HG03442 (cell line): ENCODE results near the gene MAP3K5.
"Not testable (repeated sequence)": the region's sequence is repeated elsewhere in the genome, so short reads cannot be mapped to it uniquely, and the experiment has no call there.

Experiments used
- ATAC-seq: cut with Tn5 transposase; IDR thresholded peaks from one replicate; pipeline ENCODE4 v1.9.1; 2021; ENCODE audit warnings: mild to moderate bottlenecking, moderate library complexity; ENCODE audit not compliant: unreplicated experiment

MAP3K5 gene

GRCh38 chr6:136612666-136613389, 179.4 kb downstream of the MAP3K5 start:
- no peak for ATAC-seq

- ATAC-seq = no peak
Observed at GRCh38 chr6:136611746-136612145, 180.5 kb downstream of the MAP3K5 start.

- ATAC-seq = no peak
Observed at GRCh38 chr6:136611133-136611532, 181.1 kb downstream of the MAP3K5 start.

- no peak for ATAC-seq
Observed at GRCh38 chr6:136609873-136610706, 182.2 kb downstream of the MAP3K5 start.

- ATAC-seq = no peak
Observed at GRCh38 chr6:136608991-136609390, 183.3 kb downstream of the MAP3K5 start.

GRCh38 chr6:136607932-136608772, 184.1 kb downstream of the MAP3K5 start:
- peak; percentile 93 for ATAC-seq

- no peak for ATAC-seq
Observed at GRCh38 chr6:136607204-136607931, 184.9 kb downstream of the MAP3K5 start.

- ATAC-seq = no peak
Observed at GRCh38 chr6:136604928-136605510, 187.3 kb downstream of the MAP3K5 start.

- ATAC-seq = no peak
Observed at GRCh38 chr6:136604328-136604825, 187.9 kb downstream of the MAP3K5 start.

- no peak for ATAC-seq
Observed at GRCh38 chr6:136600818-136601217, 191.5 kb downstream of the MAP3K5 start.

- ATAC-seq = no peak
Observed at GRCh38 chr6:136599329-136600011, 192.8 kb downstream of the MAP3K5 start.

GRCh38 chr6:136598048-136598447, 194.2 kb downstream of the MAP3K5 start:
- no peak for ATAC-seq

- ATAC-seq = no peak
Observed at GRCh38 chr6:136594671-136595070, 197.6 kb downstream of the MAP3K5 start.

GRCh38 chr6:136593748-136594490, 198.4 kb downstream of the MAP3K5 start:
- peak; percentile 98 for ATAC-seq

GRCh38 chr6:136592930-136593673, 199.2 kb downstream of the MAP3K5 start:
- ATAC-seq = no peak

GRCh38 chr6:136591617-136592016, 200.7 kb downstream of the MAP3K5 start:
- ATAC-seq = no peak

GRCh38 chr6:136590846-136591245, 201.4 kb downstream of the MAP3K5 start:
- not testable (repeated sequence) for ATAC-seq

- ATAC-seq = no peak
Observed at GRCh38 chr6:136587527-136587926, 204.8 kb downstream of the MAP3K5 start.
